ENCODE results near the gene RNF157.

Gene RNF157

DNA sequence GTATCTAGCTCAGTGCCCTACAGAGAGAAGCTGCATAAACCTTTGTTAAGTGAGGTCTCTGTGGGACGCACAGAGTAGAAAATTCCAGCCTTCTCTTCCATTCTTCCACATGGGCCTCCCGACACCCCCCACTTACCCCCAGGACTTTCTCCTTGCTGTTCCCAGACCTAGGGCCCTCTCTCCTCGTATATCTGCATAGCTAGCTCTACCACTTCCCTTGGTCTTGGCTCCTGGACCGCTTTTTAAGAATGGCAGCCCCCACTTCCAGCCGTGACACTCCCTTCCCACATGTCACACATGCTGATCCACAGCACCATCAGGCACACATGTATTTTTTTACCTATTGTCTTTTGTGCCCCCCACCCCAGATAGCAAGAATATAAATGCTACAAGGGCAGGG, 82.5 kb downstream of the RNF157 start:
- no peak for DNase-seq (ENCODE audit: low read depth)

DNA sequence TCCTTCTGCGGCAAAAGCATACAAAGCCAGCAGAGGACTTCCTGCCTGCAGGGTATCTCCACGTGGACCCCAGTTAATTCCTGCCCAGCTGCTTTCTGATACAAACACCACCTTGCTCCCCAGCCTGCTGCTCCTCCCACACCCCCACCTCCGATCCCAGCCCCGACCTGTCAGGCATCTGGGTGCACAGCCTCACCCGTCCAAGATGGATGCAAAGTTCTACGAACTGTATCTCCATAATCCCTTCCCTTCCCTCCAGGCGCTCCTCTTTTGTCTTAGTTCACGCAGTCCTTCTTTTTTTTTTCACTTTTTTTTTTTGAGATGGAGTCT, 83.7 kb downstream of the RNF157 start:
- DNase-seq (ENCODE audit: low read depth) = no peak

GRCh38 chr17:76155988-76156661, 84.2 kb downstream of the RNF157 start:
- DNase-seq (ENCODE audit: low read depth) = no peak

DNA sequence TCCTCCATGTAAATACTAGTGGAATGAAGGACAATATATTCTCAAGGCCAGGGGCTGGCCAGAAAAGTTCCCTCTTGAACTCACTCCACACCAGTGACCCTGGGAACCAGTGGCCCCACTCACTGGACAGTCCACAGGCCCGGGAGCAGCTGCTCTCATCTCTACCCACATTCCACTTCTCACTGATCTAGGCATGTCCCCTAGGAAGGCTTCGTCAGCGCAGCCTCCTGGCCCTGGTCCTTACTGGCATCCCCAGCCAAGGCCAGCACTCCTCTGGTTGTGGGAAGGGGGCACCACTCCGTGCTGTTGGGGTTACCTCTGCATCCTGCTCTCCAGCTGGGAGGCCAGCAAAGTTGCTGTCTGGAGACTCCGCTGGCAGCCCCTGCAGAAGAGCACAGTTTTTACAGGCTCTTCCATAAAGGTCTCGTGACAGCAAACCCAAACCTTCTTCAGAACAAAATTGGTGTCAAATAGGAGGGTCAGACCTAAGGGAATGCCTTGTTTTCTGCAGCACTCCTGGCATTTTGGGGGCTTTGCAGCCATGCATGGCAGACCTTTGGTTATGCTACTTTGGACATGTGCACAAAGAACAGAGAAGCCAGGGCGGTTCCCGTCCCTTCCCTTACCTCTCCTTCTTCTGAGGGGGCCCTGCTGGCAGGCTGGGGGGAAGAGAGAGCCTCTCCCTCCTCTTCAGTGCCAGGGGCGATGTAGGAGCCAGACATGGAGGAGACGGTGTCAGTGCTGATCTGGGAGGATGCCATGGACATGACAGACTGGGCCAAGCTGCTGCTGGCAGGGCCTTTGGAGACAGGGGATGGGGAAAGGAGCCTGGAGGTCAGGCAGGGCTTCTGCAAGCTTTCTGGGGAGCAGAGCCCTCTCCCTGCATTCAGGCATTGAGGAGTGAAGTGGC, 85.1 kb downstream of the RNF157 start:
- no peak for DNase-seq (ENCODE audit: low read depth)

GRCh38 chr17:76154292-76154691, 86.0 kb downstream of the RNF157 start:
- DNase-seq (ENCODE audit: low read depth) = no peak

DNA sequence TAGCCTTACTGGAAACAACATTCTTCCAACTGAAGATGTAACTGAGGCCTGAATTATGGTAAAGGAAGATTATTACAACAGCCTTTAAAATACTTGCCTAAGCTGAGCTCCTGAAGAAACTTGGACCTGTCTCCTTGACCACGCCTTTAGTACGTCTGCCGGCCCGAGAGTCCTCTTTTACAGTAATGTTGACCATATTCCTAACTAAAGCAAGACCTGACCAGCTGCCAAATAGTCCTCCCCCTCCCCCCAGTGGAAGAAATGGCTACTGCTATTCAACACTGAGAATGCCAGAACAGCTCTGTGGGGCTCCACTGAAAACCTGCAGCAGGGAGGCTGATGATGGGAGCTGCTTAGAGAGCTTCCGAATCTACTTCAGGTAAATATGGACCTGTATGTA, 86.7 kb downstream of the RNF157 start:
- DNase-seq (ENCODE audit: low read depth) = no peak

GRCh38 chr17:76153202-76153601, 87.1 kb downstream of the RNF157 start:
- no peak for DNase-seq (ENCODE audit: low read depth)

DNA sequence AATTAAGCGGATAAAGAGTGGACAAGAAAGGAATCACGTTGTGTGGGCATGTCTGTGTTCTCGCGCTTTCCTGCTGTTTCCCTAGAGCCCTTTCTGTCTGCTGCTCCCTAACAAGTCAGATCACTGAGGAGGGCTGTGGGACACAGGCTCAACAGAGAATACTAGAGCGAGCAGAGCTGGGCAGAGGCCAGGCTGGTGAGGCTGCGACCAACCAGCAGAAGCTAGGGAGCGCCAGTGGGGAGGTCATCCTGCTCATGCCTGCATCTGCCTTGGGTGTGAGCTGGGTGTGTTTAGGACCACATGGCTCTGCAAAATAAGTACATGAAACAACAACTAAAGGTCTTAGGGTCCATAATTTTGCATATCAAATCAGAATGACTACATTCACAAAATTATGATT, 87.7 kb downstream of the RNF157 start:
- DNase-seq (ENCODE audit: low read depth) = no peak

GRCh38 chr17:76151896-76152454, 88.3 kb downstream of the RNF157 start:
- DNase-seq (ENCODE audit: low read depth) = no peak

GRCh38 chr17:76150712-76151622, 89.3 kb downstream of the RNF157 start:
- DNase-seq (ENCODE audit: low read depth) = no peak

- no peak for DNase-seq (ENCODE audit: low read depth)
Observed at GRCh38 chr17:76149214-76149613, 91.1 kb downstream of the RNF157 start.

DNA sequence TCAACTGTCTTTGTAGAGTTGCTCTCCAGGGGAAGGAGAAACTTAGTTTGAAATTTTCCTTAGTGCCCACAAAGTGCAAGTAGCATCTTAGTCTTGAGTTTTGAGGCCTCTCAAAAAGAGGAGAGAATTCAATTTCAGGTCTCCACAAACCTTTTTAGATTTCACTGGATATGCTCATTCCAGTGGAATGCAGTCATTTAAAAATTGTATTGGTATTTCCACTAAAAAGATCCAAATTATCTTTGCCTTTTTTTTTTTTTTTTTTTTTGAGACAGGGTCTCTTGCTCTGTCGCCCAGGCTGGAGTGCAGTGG, 92.3 kb downstream of the RNF157 start:
- no peak for DNase-seq (ENCODE audit: low read depth)

DNA sequence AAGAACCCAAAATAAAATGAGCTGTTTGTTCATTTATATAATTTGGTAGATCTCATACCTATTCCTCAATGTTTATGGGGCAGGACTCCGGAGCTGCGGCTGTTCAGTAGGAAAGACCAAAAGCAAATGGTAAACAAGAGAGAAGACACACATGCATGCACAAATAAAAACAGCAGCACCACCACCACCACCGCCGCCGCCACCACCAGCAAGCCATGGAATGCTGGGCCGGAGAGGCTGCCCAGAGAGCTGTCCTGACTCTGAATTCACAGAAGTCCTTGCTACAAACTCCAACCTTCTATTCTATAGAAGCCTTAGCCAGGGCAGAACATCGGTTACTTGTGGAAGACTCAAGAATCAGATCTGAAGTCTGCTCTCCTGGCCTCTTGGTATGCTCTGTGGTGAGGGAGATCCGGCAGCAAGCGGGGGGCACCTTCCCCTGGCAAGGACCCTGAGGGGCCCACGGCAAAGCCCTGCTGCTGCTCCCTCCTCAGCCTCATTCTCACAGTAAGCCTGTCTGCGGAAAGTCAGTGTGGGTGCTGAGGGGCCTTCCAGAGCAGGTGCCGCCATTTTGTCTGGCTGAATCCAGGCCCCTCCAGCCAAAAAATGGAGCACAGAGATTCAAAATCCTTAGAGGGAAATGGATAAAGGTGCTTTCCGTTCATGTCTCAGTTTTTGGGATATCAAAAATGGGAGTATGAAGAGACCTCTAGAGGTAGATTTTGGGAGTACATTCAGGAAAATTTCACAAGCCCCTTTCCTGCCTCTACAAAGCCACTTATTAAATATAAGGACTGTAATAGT, 92.9 kb downstream of the RNF157 start:
- DNase-seq (ENCODE audit: low read depth) = no peak

DNA sequence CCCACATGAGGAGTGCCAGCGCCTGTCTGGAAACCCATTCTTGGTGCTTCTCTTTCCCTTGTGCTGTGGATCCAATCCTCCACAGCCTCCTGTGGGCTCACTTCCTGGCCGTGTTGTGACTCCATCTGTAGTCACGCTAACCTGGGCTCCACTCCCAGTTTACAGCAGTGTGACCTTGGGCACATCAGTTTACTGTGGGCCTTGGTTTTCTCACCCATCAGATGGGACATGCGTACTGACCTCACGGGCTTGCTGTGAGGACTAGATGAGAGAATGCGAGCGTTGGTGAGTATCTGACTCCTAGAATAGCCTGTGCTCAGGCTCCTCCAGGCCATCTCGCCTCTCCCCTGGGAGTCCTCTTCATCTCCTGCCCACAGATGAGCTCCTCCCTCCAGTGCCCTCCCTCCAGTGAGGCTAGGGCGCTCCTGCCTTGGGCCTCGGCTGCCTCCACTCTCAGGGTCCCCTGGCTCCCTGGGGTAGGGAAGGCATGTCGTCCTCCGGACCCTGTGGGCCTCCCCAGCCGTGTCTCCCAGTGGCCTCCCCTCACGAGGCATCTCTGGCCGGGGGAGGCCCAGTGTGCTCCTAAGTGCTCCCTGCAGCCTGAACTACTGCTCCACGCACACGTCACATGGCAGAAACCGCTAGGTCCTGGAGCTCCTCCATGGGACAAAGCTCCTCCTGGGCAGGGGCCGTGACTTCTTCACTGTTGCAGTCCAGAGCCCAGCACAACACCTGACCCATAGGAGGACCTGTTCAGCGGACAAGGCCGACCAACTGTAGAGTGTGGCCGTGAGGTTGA, 94.0 kb downstream of the RNF157 start:
- no peak for DNase-seq (ENCODE audit: low read depth)

DNA sequence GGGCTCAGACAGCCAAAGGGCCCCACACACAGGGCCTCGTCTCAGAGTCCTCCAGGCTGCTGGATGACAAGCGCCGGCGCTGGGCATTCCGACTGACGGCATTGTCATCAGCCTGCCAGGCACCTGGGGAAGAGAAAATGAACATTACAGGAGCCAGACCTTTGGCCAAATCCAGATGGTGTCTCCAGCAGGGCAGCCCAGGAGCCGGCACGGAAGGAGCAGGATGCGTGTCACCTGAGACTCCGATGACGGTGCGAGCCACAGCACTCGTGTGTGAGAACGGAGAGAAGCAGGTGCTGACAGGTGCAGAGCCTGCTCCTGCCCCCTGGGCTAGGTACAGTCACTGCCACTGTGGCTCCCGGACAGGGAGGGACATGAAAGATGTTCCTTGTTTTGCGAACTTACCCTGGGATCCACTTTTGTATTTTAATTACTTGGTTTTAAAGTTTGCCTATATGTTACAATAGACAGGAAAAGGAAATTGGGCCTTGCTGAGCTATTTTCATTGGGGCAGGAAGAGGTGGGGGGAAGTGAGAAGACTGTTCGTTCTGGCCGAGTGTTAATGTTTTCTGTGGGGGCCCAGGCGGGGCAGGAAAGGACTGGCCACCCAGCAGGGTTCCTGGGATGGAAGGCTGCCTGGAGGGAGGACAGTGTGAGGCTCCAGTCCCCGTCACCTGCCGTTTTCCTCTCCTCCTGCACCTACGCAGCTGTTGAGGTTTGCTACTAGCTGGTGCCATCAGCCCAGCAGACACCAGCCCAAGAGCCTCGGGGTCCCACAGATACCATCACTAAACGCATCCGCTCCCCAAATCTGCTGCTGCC, 94.9 kb downstream of the RNF157 start:
- peak; percentile 51 for DNase-seq (ENCODE audit: low read depth)

DNA sequence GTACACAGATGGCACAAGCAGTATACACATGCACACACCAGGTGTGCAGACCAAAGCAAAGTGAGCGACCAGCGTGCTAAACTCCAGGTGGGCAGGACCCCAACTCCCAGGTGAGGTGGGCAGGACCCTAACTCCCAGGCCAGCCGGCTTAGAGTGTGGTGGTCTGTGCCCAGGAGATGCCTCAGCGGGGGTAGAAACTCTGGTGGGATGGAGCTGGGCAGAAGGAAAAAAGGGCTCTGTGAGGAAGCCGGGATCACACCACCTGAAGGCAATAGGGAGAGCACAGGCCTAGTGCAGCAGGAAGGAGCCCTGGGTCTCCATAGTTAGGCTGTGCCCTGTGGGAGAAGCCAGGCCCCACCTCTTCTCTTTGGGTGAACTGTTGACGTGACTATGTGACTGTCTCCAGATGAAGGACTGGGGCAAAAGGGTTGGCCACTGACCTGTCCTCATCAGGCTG, 97.7 kb downstream of the RNF157 start:
- no peak for DNase-seq (ENCODE audit: low read depth)

DNA sequence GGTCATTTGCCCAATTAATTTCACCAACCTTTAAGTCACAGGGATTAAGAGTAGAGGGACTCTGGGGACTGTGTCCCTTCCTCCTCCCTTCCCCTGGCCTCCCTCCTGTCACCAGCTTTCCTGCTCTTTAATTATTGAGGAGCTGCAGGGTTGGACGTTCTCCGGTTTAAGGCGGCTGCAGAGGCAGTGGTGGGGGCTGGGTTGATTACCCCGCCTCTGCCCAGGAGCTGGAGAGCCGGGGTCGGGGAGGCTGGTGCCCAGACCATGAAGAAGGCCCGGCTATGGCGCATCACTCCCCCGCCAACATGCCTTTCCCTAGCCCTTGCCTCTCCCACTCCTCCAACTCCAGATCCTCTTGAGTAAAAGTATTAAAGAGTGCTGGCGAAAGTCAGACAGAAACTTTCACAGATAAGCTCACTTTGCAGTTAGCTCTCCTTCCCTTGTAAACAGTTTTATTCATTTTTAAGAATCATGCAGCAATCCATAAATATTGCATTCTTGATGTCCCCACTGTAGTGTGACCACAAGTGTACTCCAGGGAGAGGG, 98.2 kb downstream of the RNF157 start:
- no peak for DNase-seq (ENCODE audit: low read depth)

DNA sequence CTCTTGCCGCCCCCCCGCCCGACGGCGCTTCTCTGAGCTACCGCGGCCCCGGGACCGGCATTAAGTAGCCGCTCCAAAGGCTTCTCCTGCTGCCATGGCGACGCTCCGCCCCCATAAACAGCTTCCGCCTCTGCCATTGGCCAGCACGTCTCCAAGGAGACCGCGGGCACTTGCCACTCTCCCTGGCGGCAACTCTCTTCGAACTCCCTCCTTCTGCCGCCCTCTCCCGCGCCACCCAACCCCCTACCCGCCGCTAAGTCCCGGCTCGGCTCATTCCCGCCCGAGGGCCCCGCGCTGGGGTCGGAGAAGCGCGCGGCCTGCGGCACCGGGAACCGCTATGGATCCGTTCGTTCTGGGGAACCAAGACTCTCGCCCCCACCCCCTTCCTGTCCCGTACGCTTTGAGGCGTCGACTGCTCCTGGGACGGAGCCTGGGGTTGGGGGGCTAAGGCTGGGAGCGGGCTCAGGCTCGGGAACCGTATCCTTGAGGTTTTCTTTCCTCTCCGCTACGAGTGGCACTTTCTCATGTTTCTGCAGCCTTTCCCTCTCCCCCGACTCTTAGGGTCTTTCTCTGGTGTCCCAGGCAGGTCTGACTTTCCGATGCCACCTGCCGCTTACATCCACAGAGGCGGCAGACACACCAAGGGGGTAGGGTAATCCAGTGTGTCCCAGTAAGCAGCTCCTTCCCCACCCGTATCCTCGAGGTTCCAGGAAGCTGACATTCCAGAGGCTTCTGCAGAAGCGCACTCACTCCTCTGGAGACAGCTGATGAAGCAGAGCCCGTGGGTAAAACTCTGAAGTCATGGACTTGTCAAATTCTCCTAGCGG, 98.9 kb downstream of the RNF157 start, which contains the start of gene FOXJ1:
Gene FOXJ1 (minus strand): TSS at position 34 of the 827 bp plus-strand sequence. CDS start 850 bp downstream, outside the sequence.
- DNase-seq (ENCODE audit: low read depth) = peak; percentile 82

All from stimulated activated CD4-positive, alpha-beta T cell treated with anti-CD3 and anti-CD28 coated beads, Interleukin-2, amount 100 ng/mL, for 4 hours (primary cell).